G401.6 (cell line): ENCODE results near the gene MARCHF10.

Source experiments
- FAIRE-seq: peaks from 2 replicates; lab custom pipeline; 2012; peaks lifted over from hg19 to GRCh38; lab: Jason Lieb, UNC

The MARCHF10 gene

DNA sequence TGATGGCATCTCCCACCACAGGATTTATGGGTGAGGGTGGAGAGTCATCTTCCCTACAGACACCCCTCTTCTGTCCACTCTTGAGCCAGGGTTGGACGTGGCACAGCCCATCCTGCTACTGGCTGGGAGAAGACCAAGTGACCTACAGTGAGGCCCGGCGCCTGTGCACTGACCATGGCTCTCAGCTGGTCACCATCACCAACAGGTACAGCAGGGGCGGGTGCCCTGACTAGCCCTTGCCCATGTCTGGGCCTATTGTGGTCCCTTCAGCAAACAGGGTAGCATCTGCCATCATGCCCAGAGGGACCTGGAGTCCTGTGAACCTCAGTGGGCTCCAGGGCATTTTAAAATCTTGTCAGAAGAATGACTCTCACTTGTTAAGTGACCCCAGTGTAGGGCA lies 132.4 kb downstream of the MARCHF10 start:
- FAIRE-seq: no peak

DNA sequence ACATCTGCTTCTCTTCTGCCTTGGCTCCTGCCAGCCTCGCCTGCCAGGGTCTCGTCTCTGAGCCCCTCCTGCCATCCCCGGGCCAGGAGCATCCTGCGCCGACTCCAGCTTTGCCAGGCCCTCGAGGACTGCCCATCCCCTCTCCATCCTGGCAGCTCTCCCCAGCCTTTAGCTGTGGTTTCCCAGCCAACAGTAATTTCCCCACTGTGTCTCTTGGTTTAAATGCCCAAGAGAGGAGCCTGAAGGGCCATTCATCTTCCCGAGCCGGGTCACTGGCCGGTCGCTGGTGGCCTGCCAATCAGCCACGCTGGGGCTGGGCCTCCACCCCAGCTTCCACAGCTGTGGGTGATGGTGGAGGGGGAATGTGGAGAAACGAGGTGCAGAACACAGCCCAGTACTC lies 132.9 kb downstream of the MARCHF10 start:
- FAIRE-seq: no peak

DNA sequence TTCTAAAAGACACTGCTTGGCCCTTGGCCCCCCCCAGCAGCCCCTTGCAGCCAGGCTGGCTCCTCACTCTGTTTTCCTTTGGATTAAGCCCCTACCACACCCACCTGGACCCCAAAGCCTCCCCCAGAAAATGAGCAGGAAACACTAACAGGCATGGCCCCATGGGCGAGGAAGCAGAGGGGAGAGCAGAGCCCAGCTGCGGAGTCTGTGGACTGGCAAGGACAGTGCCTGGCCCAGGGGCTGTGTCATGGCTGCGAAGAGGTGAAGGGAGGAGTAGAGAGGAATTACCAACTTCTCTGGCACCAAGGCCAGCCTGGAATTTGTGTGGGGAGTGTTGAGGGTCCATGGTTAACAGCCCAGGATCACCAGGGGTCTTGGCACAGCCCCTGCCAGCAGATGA lies 133.3 kb downstream of the MARCHF10 start:
- FAIRE-seq: no peak

DNA sequence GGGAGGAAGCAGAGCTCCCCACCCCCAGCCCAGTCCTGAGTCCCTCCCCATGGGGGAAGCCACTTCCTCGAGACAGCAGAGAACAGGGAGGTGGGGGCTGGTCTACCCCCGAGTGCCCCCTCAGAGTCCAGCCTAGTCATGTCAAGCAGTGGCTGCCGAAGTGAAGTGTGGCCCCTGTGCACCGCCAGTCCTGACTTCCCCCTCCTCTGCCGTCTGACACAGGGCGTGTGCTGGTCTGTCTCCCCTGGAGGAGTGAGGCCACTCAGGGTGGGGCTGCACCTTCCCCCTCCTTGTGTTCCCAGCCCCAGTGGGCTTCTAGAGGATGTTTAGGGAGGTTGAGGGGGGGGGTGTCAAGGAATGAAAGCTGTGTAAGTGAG lies 133.8 kb downstream of the MARCHF10 start:
- no peak for FAIRE-seq

DNA sequence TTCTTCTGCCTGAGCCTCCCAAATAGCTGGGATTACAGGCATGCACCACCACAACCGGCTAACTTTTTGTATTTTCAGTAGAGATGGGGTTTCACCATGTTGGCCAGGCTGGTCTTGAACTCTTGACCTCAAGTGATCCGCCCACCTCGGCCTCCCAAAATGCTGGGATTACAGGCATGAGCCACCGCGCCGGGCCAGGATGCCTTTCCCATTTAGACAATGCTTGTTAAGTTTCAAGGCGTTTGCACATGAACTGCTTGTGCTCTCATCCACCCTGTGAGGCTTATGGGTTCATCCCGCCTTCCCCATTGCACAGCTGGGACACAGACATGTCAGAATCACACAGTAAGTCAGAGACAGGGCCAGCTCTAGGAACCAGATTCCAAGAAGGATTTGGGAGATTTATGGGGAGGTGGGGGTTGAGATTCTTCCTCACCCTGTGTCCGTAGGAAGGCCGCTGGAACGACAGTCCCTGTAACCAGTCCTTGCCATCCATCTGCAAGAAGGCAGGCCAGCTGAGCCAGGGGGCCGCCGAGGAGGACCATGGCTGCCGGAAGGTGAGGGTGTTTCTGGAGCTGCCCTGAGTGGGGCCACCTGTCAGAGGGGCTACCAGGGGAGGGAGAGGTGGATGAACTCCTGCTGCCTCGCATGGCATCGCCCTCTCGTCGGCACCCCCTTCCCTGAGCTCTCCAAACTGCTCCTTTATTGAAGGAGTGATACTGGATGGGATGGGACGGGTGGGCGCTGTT lies 134.3 kb downstream of the MARCHF10 start:
- no peak for FAIRE-seq

DNA sequence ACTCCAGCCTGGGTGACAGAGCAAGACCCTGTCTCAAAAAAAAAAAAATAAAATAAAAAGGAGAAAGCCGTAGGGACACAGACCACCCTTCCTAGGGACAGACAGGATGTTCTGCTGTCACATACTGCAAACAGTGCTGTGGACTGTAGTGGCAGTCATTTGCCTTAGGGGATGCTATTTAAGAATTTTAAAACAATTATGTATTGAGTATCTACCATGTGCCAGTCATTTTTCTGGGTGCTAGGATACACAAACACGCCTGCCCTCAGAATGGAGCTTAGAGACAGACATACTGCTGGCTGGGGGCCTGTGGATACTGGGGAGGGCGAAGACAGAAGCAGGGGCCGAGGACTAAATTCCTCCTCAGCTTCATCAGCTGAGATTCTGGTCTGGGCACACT lies 135.2 kb downstream of the MARCHF10 start:
- FAIRE-seq: no peak

DNA sequence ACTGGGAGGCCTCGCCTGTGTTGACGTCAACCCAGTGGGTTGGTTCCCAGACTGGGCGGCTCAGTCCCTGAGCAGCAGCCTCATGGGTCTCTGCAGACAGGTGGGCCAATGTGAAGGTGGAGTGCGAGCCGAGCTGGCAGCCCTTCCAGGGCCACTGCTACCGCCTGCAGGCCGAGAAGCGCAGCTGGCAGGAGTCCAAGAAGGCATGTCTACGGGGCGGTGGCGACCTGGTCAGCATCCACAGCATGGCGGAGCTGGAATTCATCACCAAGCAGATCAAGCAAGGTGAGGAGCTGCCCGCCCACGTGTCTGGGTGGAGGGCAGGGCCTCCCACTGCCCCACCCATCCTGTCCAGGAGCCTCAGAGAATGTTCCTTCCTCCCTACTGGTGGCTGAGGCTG lies 136.6 kb downstream of the MARCHF10 start:
- no peak for FAIRE-seq

DNA sequence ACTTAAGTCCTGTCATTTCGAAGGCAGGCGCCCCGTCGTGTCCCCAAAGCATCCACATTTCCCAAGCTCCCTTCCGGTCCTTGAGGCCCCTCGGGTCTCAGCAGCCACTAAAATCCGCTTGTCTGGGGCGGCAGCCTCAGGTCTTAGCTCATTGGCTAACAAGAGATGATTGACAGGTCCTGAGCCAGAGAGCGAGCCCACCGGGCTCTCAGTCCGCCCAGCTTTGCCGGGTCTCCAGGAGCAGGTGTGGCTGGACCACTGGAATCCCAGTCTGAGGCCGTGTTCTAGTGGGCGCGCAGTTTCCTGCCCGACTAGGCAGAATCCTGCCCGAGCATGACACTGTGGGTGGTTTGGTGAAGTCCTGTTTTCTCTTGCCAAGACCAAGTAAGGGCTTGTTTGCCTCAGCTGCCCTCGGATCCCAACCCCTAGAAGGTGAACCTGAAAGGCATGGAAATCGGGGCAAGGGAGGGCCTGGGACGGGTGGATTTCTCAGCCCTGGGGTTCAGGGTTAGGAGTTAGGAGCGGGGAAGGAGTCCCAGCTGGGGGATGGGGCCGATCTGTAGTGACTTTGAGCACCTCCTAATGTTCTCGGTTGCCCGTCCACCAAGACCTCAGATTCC lies 137.8 kb downstream of the MARCHF10 start:
- FAIRE-seq: no peak

DNA sequence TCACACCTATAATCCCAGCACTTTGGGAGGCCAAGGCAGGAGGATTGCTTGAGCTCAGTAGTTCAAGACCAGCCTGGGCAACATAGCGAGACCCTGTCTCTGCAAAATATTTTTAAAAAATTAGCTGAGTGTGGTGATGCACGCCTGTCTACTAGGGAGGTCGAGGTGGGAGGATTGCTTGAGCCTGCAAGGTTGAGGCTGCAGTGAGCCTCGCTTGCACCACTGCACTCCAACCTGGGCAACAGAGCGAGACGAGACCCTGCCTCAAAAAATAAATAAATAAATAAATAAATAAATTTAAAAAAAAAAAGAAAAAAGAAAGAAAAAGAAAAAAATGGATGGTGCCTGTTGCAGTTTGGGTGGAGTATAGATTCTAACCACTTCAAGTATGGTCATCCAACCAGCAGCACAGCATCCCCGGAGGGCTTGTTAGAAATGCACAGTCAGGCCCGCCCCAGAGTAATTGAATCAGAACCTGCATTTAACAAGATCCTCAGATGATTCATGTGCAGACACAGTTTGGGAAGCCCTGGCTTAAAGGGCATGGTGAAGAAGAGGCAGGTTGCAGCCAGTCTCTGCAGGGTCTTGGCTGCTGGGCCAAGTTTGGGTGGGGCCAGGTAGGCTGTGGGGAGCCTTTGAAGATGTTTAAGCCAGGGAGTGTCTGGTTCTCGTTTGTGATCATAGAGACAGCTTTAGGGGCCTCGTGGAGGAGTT lies 139.9 kb downstream of the MARCHF10 start:
- no peak for FAIRE-seq

DNA sequence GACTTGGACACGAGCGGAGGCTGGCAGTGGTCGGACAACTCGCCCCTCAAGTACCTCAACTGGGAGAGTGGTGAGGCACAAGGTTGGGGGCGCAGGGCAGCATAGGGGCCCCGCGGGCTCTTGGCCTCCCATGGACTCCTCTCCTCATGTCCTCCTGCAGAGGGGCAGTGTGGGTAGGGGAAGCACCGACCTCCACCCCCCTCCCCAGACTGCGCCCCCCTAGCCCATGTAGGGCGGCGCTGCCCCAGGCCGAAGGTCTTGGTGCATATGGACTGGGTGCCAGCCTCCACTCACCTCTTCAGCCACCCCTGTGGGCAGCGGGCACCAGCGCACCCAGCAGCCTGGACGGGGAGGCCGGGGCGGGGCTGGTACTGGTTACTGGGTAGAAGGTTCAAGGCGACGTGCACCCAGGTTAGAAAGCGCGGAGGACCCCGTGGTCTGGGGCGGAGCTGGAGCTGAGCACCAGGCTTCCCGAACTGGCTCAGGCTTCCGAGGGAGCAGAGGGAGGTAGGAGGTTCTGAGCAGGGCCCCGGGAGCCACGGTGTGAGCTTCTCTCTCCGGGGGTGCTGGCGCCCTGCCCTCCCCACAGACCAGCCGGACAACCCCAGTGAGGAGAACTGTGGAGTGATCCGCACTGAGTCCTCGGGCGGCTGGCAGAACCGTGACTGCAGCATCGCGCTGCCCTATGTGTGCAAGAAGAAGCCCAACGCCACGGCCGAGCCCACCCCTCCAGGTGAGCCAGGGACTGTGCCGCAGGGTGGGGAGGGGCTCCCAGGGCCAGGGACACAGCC lies 141.1 kb downstream of the MARCHF10 start:
- FAIRE-seq: no peak

DNA sequence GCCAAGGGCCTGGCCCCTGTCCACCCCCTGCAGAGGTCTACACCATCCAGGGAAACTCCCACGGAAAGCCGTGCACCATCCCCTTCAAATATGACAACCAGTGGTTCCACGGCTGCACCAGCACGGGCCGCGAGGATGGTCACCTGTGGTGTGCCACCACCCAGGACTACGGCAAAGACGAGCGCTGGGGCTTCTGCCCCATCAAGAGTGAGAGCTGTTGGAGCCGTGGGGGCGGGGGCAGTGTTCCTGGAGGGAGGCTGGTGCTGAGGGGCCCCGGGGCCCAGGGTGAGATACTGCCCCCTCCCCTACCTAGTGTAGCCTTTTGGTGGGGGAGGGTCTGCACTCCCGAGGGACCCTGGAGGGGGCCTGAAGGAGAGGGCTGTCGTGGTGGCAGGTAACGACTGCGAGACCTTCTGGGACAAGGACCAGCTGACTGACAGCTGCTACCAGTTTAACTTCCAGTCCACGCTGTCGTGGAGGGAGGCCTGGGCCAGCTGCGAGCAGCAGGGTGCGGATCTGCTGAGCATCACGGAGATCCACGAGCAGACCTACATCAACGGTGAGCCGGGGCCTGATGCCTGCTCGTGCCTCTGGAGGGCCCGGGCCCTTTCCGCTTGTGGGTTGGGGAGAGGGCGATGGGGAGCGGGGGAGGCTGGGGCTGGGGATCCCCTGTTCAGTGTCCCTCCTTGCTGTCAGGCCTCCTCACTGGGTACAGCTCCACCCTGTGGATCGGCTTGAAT lies 141.9 kb downstream of the MARCHF10 start:
- no peak for FAIRE-seq

DNA sequence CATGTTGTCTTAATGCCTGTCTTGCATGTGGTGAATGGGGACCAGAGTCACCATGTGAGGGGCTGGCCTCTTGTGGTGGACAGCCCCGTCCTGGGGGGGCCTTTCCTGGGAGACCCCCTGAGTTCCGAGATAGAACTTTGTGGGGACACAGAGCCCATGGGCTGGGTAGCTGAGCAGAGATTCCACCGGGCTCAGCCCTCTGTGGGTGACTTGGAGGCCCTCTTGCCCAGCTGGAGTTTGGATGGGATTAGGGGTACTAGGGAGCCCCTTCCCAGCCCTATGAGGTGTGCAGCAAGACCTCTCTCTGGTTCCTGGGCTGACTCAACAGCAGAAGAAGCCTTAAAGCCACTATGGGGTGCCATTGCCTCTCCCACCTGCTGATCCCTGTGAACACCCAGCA lies 142.5 kb downstream of the MARCHF10 start:
- FAIRE-seq: no peak

DNA sequence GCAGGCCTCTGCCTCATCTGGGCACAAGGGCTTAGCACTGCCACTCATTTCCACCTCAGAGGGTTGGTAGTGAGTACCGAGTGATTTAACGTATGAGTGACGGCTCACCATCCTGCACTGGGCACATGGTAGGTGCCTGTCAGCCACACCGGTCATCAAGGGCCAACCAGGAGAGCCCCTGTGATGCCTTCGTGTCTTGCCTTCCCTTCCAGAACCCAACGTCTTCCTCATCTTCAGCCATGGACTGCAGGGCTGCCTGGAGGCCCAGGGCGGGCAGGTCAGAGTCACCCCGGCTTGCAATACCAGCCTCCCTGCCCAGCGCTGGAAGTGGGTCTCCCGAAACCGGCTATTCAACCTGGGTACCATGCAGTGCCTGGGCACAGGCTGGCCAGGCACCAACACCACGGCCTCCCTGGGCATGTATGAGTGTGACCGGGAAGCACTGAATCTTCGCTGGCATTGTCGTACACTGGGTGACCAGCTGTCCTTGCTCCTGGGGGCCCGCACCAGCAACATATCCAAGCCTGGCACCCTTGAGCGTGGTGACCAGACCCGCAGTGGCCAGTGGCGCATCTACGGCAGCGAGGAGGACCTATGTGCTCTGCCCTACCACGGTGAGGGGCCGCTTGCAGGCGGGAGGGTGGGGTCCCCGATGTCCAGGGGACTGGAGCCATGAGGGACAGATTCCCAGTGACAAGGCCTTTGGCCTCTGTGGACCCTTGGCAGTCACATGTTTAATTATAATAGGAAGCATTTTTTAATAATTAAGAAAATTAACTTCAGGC lies 143.6 kb downstream of the MARCHF10 start:
- FAIRE-seq: no peak

DNA sequence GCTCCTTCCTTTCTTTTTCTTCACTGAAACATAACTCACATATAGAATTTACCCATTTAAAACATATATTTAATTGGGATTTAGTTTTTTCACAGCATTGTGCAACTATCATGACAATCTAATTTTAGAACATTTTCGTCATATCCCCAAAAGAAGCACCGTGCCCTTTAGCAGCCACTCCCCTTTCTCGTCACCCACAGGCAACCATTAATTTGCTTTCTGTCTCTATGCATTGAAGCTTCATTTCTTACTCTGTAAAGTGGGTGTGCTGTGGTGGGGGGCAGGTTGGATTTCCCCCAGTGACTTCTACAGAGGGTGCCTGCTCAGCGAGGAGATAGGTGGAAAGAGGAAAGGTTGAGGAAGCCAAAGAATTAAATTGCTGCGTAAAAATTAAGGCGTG lies 144.8 kb downstream of the MARCHF10 start:
- FAIRE-seq: no peak

DNA sequence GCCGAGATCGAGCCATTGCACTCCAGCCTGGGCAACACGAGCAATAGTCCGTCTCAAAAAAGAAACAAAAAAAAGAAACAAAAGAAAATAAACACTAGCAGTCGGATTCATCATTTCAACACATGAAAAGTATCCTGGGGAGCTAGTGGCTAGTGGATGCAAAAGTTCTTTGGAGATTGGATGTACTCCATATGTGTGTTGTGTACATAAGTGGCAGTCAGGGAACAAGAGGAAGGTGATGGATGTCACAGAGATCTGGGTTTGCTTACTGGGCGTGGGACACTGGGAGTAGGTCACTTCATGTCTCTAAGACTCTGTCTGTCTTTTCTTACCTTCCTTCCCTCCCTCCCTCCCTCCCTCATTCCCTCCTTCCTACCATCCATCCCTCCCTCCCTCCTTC lies 145.3 kb downstream of the MARCHF10 start:
- FAIRE-seq: no peak

DNA sequence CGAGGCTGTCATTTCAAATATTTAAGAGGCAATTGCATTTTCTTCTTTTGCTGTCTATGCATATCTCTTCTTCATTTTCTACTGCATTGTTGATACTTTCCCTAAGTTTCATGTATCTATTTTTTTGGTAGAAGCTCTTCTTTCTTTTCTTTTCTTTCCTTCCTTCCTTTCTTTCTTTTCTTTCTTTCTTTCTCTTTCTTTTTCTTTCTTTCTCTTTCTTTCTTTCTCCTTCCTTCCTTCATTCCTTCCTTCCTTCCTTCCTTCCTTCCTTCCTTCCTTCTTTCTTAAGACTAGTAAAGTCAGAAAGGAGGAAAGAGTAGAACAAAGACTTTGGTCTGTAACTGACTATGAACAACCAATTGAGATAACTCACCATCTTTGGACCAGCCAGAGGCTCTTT lies 146.8 kb downstream of the MARCHF10 start:
- no peak for FAIRE-seq

DNA sequence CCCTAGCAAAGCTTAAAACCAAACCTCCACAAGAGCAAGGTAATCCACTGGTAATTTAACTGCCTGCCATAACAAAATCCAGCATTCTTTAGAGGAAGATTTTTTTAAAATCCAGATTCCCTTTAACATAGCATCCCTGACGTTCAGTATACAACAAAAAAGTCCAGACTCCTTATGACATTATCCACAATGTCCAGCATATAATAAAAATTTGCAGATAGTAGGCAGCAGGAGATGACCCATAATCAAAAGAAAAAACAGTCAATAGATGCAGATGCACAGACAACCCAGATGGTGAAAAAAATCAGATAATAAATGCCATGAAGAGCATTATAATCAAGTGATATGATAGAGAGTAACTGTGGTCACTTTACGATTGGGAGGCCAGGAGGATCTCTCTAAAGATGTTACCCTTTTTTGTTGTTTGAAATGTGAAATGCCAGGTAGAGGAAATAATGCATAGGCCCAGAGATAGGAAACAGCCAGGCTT lies 147.4 kb downstream of the MARCHF10 start:
- no peak for FAIRE-seq

DNA sequence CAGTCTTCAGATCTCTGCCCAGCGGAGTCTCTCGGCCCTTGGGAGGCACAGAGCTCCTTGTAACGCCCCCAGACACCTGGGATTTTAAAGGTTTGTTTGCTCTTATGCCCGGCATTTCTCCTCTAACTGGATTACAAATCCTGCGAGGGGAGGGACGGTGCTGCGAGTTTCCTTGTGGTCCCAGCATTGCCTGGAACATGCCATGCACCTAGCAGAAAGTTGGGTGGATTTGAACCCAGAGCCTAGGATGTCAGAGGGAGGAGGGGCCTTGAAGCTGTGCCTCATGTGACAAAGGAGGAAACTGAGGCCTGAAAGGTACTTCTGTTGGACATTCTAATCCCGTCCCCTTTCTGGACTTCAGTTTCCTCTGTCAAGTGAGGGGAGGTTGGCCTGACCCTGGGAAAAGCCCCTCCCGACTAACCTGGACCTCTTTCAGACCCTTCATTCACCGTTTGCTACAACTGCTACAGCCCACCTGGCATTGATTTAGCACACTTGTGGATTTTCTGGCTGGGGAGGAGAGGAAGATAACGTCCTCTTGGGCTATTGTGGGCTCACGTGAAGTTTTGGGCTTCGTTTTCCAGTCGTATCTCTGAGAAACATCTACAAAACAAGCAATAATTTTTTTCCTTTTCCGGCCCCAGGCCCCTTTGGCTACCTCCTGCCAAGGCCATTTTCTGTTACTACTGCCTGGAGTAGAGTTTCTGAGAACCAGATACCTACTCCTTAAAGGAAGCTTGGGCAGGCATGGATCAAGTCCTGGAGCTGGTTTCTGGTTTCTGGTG lies 149.8 kb downstream of the MARCHF10 start:
- no peak for FAIRE-seq

DNA sequence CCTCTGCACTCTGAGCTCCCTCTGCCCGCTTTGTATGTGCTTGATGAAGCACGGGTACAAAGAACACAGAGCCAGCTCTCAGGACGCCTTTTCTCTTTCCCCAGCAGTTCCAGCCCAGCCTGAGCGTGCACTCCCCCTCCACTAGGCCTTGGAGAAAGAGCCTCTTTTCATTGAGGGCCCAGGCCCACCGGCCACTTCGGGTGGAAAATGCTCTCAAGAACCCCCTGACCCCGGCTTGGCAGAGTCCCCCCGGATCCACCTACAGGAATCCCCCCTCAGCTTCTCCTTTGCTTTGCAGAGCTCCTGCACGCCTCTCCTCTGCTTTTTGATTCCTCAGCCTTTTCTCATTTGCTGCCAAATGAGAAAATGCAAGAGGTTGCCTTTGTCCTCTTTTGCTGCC lies 150.4 kb downstream of the MARCHF10 start:
- no peak for FAIRE-seq

DNA sequence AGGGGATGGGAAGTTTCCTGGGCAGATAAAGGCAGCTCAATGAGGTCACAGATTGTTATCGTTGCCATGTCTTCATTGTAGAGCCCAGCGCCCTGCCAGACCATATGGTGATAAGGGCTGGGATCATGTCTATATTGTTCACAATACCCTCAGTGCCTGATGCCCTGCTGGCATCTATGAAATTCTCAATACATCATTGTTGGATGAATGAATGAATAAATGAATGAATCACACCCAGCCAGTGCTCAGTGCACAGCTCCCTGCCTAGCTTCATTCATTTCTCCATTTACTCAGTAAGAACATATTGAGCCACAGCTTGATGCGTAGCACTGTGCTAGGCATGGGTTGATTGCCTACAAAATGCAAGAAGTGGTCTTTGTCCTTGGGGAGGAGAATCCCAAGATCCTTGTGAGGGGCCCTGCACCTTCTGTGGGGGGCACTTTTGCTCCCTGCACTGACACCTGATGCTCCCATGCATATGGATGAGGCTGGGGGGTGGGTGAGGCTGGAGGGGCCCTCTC lies 150.9 kb downstream of the MARCHF10 start:
- FAIRE-seq: no peak
